Upper lobe of left lung (tissue), 4 donors: ENCODE data around the gene DIP2C.

ENCODE experiments used
- CTCF ChIP-seq, 6 experiments: fragments of 450-650 bp in 4 of 6; fragments of 200-600 bp in 2 of 6; sonication (generic) in 2 of 6; IDR thresholded peaks; one replicate each; pipeline ENCODE4 v1.5.1; 2016 to 2019; ENCODE audit warnings: antibody characterized with exemption in 6 of 6
- EP300 ChIP-seq, 4 donors: sonication (generic); formaldehyde crosslinking; IDR thresholded peaks; one replicate each; pipeline ENCODE4 v1.5.1; 2017; ENCODE audit warnings: antibody characterized with exemption in 4 of 4, control low read depth in 2 of 4
- POLR2A ChIP-seq, 4 donors: fragments of 450-650 bp; IDR thresholded peaks; one replicate each; pipeline ENCODE4 v1.5.1; 2016 to 2017; ENCODE audit warnings: antibody characterized with exemption in 4 of 4, mild to moderate bottlenecking in 2 of 4

- TF ChIP-seq CTCF (IDR thresholded peaks at IDR 0.05) (no peak), POLR2A (IDR thresholded peaks at IDR 0.05) (no peak), EP300 (IDR thresholded peaks at IDR 0.05) (no peak)
These were observed 179.9 kb downstream of the DIP2C start for GRCh38 chr10:509361-510102.
